PFSK-1 (cell line): ENCODE measurements around the gene TAF5.

Experiments
- POLR2AphosphoS5 ChIP-seq: IDR thresholded peaks from 2 replicates; pipeline ENCODE4 v1.6.1; 2012; ENCODE audit warnings: low read depth, mild to moderate bottlenecking, control low read depth, low read length, moderate library complexity
- REST ChIP-seq, 2 experiments: IDR thresholded peaks; 2 replicates each; pipeline versions ENCODE4 v1.6.1 to v1.8.0; 2011 to 2012; ENCODE audit warnings: low read depth in 2 of 2, low read length in 2 of 2, control low read depth in 1 of 2, inconsistent platforms in 1 of 2, mild to moderate bottlenecking in 1 of 2, moderate library complexity in 1 of 2; ENCODE audit not compliant: insufficient read depth in 1 of 2
- SIN3A ChIP-seq: IDR thresholded peaks from 2 replicates; pipeline ENCODE4 v1.6.1; 2012; ENCODE audit warnings: mild to moderate bottlenecking, low read length, moderate library complexity, borderline replicate concordance; ENCODE audit not compliant: insufficient read depth

- TF ChIP-seq POLR2AphosphoS5: no peak
- no peak for TF ChIP-seq REST (IDR thresholded peaks at IDR 0.05; ENCODE audit: insufficient read depth in 1 of 2, low read depth in 2 of 2, low read length in 2 of 2)
- no peak for TF ChIP-seq SIN3A
Measured at GRCh38 chr10:103353281-103353680, 14.5 kb upstream of the TAF5 start.
